Liver (tissue), 9 donors: Measurements from ENCODE around the gene CSTF3. TPM values are rescaled to one million over a fixed set of nuclear protein-coding genes. Genes with fewer than 3 reads are reported as not detected.

ENCODE experiments used
- DNase-seq: peaks from one replicate; pipeline ENCODE4 v3.0.0-alpha.2; 2017; ENCODE audit warnings: low spot score
- H3K27ac ChIP-seq, 2 donors: one replicate each; pipeline ENCODE4 v1.7.0; 2013; ENCODE audit warnings: inconsistent platforms in 2 of 2, low read length in 2 of 2, control low read depth in 1 of 2, low read depth in 1 of 2, mild to moderate bottlenecking in 1 of 2
- H3K27me3 ChIP-seq, 4 donors: one replicate each; pipeline versions ENCODE4 v1.6.1 to v1.7.0; 2013; ENCODE audit warnings: low read length in 3 of 4, inconsistent platforms in 1 of 4, mild to moderate bottlenecking in 1 of 4, moderate library complexity in 1 of 4; ENCODE audit not compliant: control insufficient read depth in 4 of 4, insufficient read depth in 4 of 4
- H3K36me3 ChIP-seq, 4 donors: one replicate each; pipeline versions ENCODE4 v1.6.1 to v1.7.0; 2013; ENCODE audit warnings: low read length in 3 of 4, mild to moderate bottlenecking in 3 of 4, low read depth in 1 of 4, moderate library complexity in 1 of 4; ENCODE audit not compliant: control insufficient read depth in 4 of 4, insufficient read depth in 3 of 4
- H3K4me1 ChIP-seq, 4 donors: one replicate each; pipeline versions ENCODE4 v1.6.1 to v1.7.0; 2013; ENCODE audit warnings: low read length in 3 of 4, mild to moderate bottlenecking in 3 of 4, moderate library complexity in 1 of 4; ENCODE audit not compliant: control insufficient read depth in 4 of 4, insufficient read depth in 4 of 4
- H3K4me3 ChIP-seq, 3 donors: one replicate each; pipeline versions ENCODE4 v1.6.1 to v1.7.0; 2013; ENCODE audit warnings: low read length in 3 of 3, control low read depth in 1 of 3, low read depth in 1 of 3, mild to moderate bottlenecking in 1 of 3
- H3K9ac ChIP-seq, 2 donors: one replicate each; pipeline ENCODE4 v1.7.0; 2013; ENCODE audit warnings: low read length in 2 of 2, mild to moderate bottlenecking in 2 of 2, moderate library complexity in 2 of 2, control low read depth in 1 of 2, low read depth in 1 of 2
- H3K9me3 ChIP-seq, 4 donors: one replicate each; pipeline versions ENCODE4 v1.6.1 to v1.7.0; 2013; ENCODE audit warnings: low read length in 3 of 4; ENCODE audit not compliant: control insufficient read depth in 4 of 4
- EGR1 ChIP-seq, 2 donors: IDR thresholded peaks; 2 replicates each; pipeline ENCODE4 v1.6.1; 2016 to 2018; ENCODE audit warnings: antibody characterized with exemption in 2 of 2, low read depth in 2 of 2
- FOXA1 ChIP-seq: IDR thresholded peaks from 2 replicates; pipeline ENCODE4 v1.6.1; 2016; ENCODE audit warnings: antibody characterized with exemption
- FOXA2 ChIP-seq: IDR thresholded peaks from 2 replicates; pipeline ENCODE4 v1.6.1; 2016; ENCODE audit warnings: antibody characterized with exemption
- GABPA ChIP-seq, 2 donors: IDR thresholded peaks in 1 of 2; conservative IDR thresholded peaks in 1 of 2; 2 replicates each; pipeline ENCODE4 v1.6.1; 2016; ENCODE audit warnings: antibody characterized with exemption in 2 of 2, mild to moderate bottlenecking in 1 of 2, moderate library complexity in 1 of 2
- HNF4A ChIP-seq, 2 donors: conservative IDR thresholded peaks; 2 replicates each; pipeline ENCODE4 v1.6.1; 2016; ENCODE audit warnings: antibody characterized with exemption in 2 of 2, mild to moderate bottlenecking in 2 of 2
- HNF4G ChIP-seq: IDR thresholded peaks from 2 replicates; pipeline ENCODE4 v1.6.1; 2016; ENCODE audit warnings: antibody characterized with exemption
- JUND ChIP-seq, 2 donors: IDR thresholded peaks; 2 replicates each; pipeline ENCODE4 v1.6.1; 2016; ENCODE audit warnings: antibody characterized with exemption in 2 of 2
- NR2F2 ChIP-seq: IDR thresholded peaks from 2 replicates; pipeline ENCODE4 v1.6.1; 2016; ENCODE audit warnings: antibody characterized with exemption
- RAD21 ChIP-seq, 2 donors: IDR thresholded peaks; 2 replicates each; pipeline ENCODE4 v1.6.1; 2016; ENCODE audit warnings: antibody characterized with exemption in 2 of 2, mild to moderate bottlenecking in 2 of 2
- RXRA ChIP-seq, 2 donors: IDR thresholded peaks; 2 replicates each; pipeline ENCODE4 v1.6.1; 2017 to 2018; ENCODE audit warnings: antibody characterized with exemption in 2 of 2, mild to moderate bottlenecking in 1 of 2
- SP1 ChIP-seq: IDR thresholded peaks from 2 replicates; pipeline ENCODE4 v1.6.1; 2018; ENCODE audit warnings: antibody characterized with exemption, mild to moderate bottlenecking
- TAF1 ChIP-seq: conservative IDR thresholded peaks from 2 replicates; pipeline ENCODE4 v1.6.1; 2016; ENCODE audit warnings: antibody characterized with exemption, mild to moderate bottlenecking
- YY1 ChIP-seq: IDR thresholded peaks from 2 replicates; pipeline ENCODE4 v1.6.1; 2016; ENCODE audit warnings: antibody characterized with exemption, mild to moderate bottlenecking
- polyA plus RNA-seq, 2 donors: library from polyadenylated mRNA; stranded (reverse) in 1 of 2; unstranded in 1 of 2; fragments of 200-250 nt in 1 of 2; fragments of >200 nt in 1 of 2; fragmentation: Nextera tagmentation in 1 of 2; extraction: Ambion mirVana in 1 of 2; gene quantifications; one replicate each; pipeline versions ENCODE4 v1.2.1 to v1.2.3, GENCODE V29; 2013 to 2015
- total RNA-seq, 2 donors: library from RNA; depleted of rRNA; stranded (reverse); fragments of >200 nt; gene quantifications; one replicate each; pipeline ENCODE4 v1.2.3, GENCODE V29; 2014
- TF ChIP-seq, protein P1 (sequence below): IDR thresholded peaks from 2 replicates; pipeline ENCODE4 v1.6.1; 2016; ENCODE audit warnings: antibody characterized with exemption, mild to moderate bottlenecking
- TF ChIP-seq, protein P2 (sequence below): fragments of 150-350 bp; IDR thresholded peaks from 2 replicates; pipeline ENCODE4 v1.5.1; 2017; ENCODE audit warnings: improper control_type of control experiment, low read depth, low read length; ENCODE audit not compliant: missing input control
- TF ChIP-seq, protein P3 (sequence below): IDR thresholded peaks from 2 replicates; pipeline ENCODE4 v1.6.1; 2016; ENCODE audit warnings: antibody characterized with exemption
- TF ChIP-seq, protein P4 (sequence below): IDR thresholded peaks from 2 replicates; pipeline ENCODE4 v1.6.1; 2016; ENCODE audit warnings: antibody characterized with exemption
- TF ChIP-seq, protein P5 (sequence below): IDR thresholded peaks from 2 replicates; pipeline ENCODE4 v1.6.1; 2016; ENCODE audit warnings: antibody characterized with exemption
- donor health status: healthy.
- donor health status: healthy.
- donor health status: healthy.
- donor health status: healthy.
- donor health status: healthy.

Gene CSTF3
- total and polyA plus RNA-seq, 4 donors = 7.9 to 20.8 (median 12.3) TPM

DNA sequence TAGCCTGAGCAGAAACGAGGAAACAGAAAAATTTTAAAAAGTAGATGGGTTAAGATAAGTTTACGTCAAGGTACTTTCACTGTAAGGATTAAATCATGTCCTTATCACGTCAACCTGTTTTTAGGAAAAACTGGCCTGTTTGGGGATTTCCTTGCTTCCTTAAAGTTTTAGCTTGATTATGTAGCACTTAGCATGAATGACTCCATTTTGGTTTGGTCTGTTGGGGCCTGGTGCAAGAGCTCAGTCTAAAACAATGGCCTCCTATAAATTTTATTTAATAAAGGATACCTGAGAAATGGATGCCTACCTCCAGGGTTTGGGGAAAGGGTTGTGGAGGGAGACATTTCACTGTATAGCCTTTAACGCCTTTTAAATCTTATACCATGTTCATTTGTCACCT, 33.2 kb upstream of the CSTF3 start (continued):
- TF ChIP-seq, protein P1, sequence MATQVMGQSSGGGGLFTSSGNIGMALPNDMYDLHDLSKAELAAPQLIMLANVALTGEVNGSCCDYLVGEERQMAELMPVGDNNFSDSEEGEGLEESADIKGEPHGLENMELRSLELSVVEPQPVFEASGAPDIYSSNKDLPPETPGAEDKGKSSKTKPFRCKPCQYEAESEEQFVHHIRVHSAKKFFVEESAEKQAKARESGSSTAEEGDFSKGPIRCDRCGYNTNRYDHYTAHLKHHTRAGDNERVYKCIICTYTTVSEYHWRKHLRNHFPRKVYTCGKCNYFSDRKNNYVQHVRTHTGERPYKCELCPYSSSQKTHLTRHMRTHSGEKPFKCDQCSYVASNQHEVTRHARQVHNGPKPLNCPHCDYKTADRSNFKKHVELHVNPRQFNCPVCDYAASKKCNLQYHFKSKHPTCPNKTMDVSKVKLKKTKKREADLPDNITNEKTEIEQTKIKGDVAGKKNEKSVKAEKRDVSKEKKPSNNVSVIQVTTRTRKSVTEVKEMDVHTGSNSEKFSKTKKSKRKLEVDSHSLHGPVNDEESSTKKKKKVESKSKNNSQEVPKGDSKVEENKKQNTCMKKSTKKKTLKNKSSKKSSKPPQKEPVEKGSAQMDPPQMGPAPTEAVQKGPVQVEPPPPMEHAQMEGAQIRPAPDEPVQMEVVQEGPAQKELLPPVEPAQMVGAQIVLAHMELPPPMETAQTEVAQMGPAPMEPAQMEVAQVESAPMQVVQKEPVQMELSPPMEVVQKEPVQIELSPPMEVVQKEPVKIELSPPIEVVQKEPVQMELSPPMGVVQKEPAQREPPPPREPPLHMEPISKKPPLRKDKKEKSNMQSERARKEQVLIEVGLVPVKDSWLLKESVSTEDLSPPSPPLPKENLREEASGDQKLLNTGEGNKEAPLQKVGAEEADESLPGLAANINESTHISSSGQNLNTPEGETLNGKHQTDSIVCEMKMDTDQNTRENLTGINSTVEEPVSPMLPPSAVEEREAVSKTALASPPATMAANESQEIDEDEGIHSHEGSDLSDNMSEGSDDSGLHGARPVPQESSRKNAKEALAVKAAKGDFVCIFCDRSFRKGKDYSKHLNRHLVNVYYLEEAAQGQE = no peak
- TF ChIP-seq RAD21 (IDR thresholded peaks at IDR 0.05) = no peak

DNA sequence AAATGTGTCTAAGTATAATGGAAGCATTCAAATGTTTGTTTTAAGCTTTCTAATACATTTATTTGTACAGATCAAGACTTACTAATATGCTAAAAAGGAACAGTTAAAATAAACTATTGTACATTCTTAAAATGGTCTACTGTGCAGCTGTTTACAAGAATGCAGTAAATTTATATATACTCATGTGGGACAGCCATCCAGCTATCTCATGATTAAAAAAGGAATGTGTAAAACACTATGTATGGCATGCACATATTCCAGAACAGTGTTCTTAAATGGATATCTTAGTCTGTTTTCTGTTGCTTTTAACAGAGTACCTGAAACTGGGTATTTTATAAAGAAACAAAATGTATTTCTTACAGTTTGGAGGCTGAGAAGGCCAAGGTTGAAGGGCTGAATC, 30.2 kb upstream of the CSTF3 start:
- H3K36me3 ChIP-seq = no peaks in the 10 kb centered on the region
- no peak for DNase-seq
- no peak overlapping the region for H3K9ac ChIP-seq
- H3K4me3 ChIP-seq = no peak overlapping the region
- no peak overlapping the region for H3K27ac ChIP-seq
- no peaks in the 10 kb centered on the region for H3K27me3 ChIP-seq
- no peaks in the 10 kb centered on the region for H3K9me3 ChIP-seq
- TF ChIP-seq SP1 (no peak), YY1 (no peak), FOXA1 (no peak), JUND (IDR thresholded peaks at IDR 0.05) (no peak), GABPA (IDR thresholded peaks at IDR 0.05 in 1 of 2, conservative IDR thresholded peaks at IDR 0.05 in 1 of 2) (no peak), RXRA (IDR thresholded peaks at IDR 0.05) (no peak), NR2F2 (no peak), HNF4G (no peak), HNF4A (conservative IDR thresholded peaks at IDR 0.05) (no peak), EGR1 (IDR thresholded peaks at IDR 0.05; ENCODE audit: low read depth in 2 of 2) (no peak), RAD21 (IDR thresholded peaks at IDR 0.05) (no peak), TAF1 (no peak), FOXA2 (no peak)
- TF ChIP-seq, protein P1 = no peak
- TF ChIP-seq, protein P2, sequence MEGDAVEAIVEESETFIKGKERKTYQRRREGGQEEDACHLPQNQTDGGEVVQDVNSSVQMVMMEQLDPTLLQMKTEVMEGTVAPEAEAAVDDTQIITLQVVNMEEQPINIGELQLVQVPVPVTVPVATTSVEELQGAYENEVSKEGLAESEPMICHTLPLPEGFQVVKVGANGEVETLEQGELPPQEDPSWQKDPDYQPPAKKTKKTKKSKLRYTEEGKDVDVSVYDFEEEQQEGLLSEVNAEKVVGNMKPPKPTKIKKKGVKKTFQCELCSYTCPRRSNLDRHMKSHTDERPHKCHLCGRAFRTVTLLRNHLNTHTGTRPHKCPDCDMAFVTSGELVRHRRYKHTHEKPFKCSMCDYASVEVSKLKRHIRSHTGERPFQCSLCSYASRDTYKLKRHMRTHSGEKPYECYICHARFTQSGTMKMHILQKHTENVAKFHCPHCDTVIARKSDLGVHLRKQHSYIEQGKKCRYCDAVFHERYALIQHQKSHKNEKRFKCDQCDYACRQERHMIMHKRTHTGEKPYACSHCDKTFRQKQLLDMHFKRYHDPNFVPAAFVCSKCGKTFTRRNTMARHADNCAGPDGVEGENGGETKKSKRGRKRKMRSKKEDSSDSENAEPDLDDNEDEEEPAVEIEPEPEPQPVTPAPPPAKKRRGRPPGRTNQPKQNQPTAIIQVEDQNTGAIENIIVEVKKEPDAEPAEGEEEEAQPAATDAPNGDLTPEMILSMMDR = no peak
- TF ChIP-seq, protein P3, sequence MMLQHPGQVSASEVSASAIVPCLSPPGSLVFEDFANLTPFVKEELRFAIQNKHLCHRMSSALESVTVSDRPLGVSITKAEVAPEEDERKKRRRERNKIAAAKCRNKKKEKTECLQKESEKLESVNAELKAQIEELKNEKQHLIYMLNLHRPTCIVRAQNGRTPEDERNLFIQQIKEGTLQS = no peak
- TF ChIP-seq, protein P4, sequence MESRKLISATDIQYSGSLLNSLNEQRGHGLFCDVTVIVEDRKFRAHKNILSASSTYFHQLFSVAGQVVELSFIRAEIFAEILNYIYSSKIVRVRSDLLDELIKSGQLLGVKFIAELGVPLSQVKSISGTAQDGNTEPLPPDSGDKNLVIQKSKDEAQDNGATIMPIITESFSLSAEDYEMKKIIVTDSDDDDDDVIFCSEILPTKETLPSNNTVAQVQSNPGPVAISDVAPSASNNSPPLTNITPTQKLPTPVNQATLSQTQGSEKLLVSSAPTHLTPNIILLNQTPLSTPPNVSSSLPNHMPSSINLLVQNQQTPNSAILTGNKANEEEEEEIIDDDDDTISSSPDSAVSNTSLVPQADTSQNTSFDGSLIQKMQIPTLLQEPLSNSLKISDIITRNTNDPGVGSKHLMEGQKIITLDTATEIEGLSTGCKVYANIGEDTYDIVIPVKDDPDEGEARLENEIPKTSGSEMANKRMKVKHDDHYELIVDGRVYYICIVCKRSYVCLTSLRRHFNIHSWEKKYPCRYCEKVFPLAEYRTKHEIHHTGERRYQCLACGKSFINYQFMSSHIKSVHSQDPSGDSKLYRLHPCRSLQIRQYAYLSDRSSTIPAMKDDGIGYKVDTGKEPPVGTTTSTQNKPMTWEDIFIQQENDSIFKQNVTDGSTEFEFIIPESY = no peak
- TF ChIP-seq, protein P5, sequence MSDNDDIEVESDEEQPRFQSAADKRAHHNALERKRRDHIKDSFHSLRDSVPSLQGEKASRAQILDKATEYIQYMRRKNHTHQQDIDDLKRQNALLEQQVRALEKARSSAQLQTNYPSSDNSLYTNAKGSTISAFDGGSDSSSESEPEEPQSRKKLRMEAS = no peak
- H3K4me1 ChIP-seq = no peaks in the 10 kb centered on the region
